Left lung (tissue), 10 donors: ENCODE data around the gene KAT2B. TPM values are rescaled to one million over a fixed set of nuclear protein-coding genes. Genes with fewer than 3 reads are reported as not detected.
A peak's percentile ranks its signal among the peaks of the same experiment; 100 is the strongest.

Experiments used
- ATAC-seq: fragments of 200-7000 bp; cut with Tn5 transposase; one replicate; pipeline ENCODE4 v1.9.1; 2020; ENCODE audit warnings: moderate library complexity
- DNase-seq, 4 donors: peaks; one replicate each; pipeline ENCODE4 v3.0.0-alpha.2; 2013 to 2020
- H3K27ac ChIP-seq, 2 donors: fragments of 200-600 bp; sonication (generic) in 1 of 2; one replicate each; pipeline versions ENCODE4 v1.5.0 to v1.8.0; 2020 to 2021
- H3K27me3 ChIP-seq, 2 donors: fragments of 200-600 bp; sonication (generic) in 1 of 2; one replicate each; pipeline versions ENCODE4 v1.5.0 to v1.8.0; 2020 to 2021
- H3K36me3 ChIP-seq, 2 donors: fragments of 200-600 bp; sonication (generic) in 1 of 2; one replicate each; pipeline versions ENCODE4 v1.5.0 to v1.8.0; 2020 to 2021
- H3K4me1 ChIP-seq, 2 donors: fragments of 200-600 bp; one replicate each; pipeline ENCODE4 v1.8.0; 2021
- H3K4me3 ChIP-seq, 2 donors: fragments of 200-600 bp; sonication (generic) in 1 of 2; one replicate each; pipeline versions ENCODE4 v1.5.0 to v1.8.0; 2020 to 2021; ENCODE audit warnings: mild to moderate bottlenecking in 1 of 2
- H3K9me3 ChIP-seq, 2 donors: fragments of 200-600 bp; sonication (generic) in 1 of 2; one replicate each; pipeline versions ENCODE4 v1.5.0 to v1.8.0; 2020 to 2021
- intact Hi-C, 2 donors: fragments of 100-400 bp; cut with DNase I; formaldehyde crosslinking; loops; one replicate each; pipeline versions ENCODE4 v1.11.2 to v1.14.2; 2022
- polyA plus RNA-seq, 6 donors: library from polyadenylated mRNA; unstranded; fragments of 120-200 nt; gene quantifications; one replicate each; pipeline ENCODE4 v1.2.1, GENCODE V29; 2013; ENCODE audit not compliant: insufficient read length in 6 of 6
- total RNA-seq, 2 donors: library from RNA; stranded (reverse); fragmentation: NEBNext Ultra II Directional; extraction: Animal tissue kit (Norgen Biotek cat#: 25700); gene quantifications; one replicate each; pipeline ENCODE4 v1.2.1, GENCODE V29; 2021
- TF ChIP-seq, protein P1 (sequence below), 2 donors: fragments of 200-600 bp; sonication (generic) in 1 of 2; IDR thresholded peaks; one replicate each; pipeline versions ENCODE4 v1.5.0 to v1.8.0; 2021; ENCODE audit warnings: antibody characterized with exemption in 2 of 2
- donor health status: DM: no; HTN: yes; CAD: no.
- donor health status: DM: no; HTN: no; CAD: no.

The KAT2B gene
- total and polyA plus RNA-seq, 8 donors: 26.1 to 48.0 (median 39.9) TPM

DNA sequence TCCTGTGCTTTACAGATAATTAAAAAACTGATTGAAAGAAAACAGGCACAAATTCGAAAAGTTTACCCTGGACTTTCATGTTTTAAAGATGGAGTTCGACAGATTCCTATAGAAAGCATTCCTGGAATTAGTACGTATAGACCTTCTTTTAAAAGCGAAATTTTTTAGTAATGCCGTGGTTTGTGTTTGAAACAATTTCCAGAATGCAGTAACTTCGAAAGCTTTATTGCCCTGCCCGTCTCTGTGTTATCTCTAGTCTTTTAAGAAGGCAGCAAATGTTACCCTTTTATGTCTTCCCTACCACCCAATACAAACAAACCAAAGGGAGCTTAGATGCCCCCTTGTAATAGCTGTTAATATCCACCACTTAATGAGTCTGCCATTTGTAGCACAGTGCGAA is 106.1 kb downstream of the KAT2B start:
- no peak for ATAC-seq
- intact Hi-C loops: no loop called here

DNA sequence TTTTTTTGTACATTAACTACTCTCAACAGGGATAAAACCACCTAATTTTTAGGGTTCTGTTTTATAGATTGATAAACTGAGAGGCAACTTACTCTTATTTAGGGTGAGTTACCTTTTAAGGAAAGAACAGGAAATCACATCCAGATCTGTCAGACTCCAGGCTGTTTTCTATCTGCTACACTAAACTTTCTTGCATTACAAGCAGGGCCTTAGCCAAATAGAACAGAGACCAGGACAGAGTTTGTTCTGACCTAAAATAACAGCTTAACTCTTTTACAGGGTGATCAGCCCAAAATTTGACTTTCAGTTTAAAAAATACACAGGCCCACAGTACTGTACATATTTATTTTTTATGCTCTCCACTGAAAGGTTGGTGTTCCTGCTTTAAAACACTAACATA is 107.1 kb downstream of the KAT2B start:
- Histone ChIP-seq H3K36me3 (peaks cover 0 to 22% of the 10 kb centered on the region in 2 donors), H3K4me1 (no peaks in the 10 kb centered on the region), H3K4me3 (no peak overlapping the region), H3K27ac (no peak overlapping the region), H3K9me3 (no peaks in the 10 kb centered on the region), H3K27me3 (no peaks in the 10 kb centered on the region)
- ATAC-seq (no peak), DNase-seq (peak in 2 of 4 donors; percentile 70 to 77)
- TF ChIP-seq, protein P1, sequence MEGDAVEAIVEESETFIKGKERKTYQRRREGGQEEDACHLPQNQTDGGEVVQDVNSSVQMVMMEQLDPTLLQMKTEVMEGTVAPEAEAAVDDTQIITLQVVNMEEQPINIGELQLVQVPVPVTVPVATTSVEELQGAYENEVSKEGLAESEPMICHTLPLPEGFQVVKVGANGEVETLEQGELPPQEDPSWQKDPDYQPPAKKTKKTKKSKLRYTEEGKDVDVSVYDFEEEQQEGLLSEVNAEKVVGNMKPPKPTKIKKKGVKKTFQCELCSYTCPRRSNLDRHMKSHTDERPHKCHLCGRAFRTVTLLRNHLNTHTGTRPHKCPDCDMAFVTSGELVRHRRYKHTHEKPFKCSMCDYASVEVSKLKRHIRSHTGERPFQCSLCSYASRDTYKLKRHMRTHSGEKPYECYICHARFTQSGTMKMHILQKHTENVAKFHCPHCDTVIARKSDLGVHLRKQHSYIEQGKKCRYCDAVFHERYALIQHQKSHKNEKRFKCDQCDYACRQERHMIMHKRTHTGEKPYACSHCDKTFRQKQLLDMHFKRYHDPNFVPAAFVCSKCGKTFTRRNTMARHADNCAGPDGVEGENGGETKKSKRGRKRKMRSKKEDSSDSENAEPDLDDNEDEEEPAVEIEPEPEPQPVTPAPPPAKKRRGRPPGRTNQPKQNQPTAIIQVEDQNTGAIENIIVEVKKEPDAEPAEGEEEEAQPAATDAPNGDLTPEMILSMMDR (IDR thresholded peaks at IDR 0.05): no peak
- intact Hi-C loops: no loop called here

More for the DNA sequence above, 106.1 kb downstream of the KAT2B start:
- Histone ChIP-seq H3K36me3 (peaks cover 0 to 25% of the 10 kb centered on the region in 2 donors), H3K27me3 (no peaks in the 10 kb centered on the region), H3K4me1 (no peaks in the 10 kb centered on the region), H3K4me3 (no peak overlapping the region), H3K27ac (no peak overlapping the region), H3K9me3 (no peaks in the 10 kb centered on the region)
- TF ChIP-seq, protein P1 (IDR thresholded peaks at IDR 0.05): no peak
- DNase-seq: no peak

DNA sequence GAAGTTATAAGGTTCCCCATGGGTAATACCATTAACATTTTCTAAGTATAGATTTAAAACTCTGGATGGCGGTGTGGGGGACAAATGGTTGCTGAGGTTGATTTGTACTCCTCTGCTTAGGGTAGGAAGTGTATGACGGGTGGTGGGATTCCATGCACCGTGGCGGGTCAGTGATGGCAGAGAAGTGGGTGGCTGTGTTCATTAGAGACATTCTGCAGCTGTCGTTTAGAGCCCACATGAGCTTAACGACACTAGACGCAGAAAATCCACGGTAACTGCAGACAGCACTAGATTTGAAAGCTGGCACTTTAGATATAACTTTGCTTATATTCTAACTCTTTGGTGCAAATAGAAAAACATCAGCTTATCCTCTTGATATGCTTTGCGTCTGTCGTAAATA is 108.2 kb downstream of the KAT2B start:
- no peaks in the 10 kb centered on the region for H3K9me3 ChIP-seq
- H3K27ac ChIP-seq: no peak overlapping the region
- no peak for ATAC-seq
- TF ChIP-seq, protein P1 (IDR thresholded peaks at IDR 0.05): no peak
- H3K27me3 ChIP-seq: no peaks in the 10 kb centered on the region
- H3K4me1 ChIP-seq: no peaks in the 10 kb centered on the region
- H3K36me3 ChIP-seq: peaks cover 0 to 25% of the 10 kb centered on the region in 2 donors
- no peak overlapping the region for H3K4me3 ChIP-seq
- intact Hi-C loops: no loop called here
- no peak for DNase-seq

DNA sequence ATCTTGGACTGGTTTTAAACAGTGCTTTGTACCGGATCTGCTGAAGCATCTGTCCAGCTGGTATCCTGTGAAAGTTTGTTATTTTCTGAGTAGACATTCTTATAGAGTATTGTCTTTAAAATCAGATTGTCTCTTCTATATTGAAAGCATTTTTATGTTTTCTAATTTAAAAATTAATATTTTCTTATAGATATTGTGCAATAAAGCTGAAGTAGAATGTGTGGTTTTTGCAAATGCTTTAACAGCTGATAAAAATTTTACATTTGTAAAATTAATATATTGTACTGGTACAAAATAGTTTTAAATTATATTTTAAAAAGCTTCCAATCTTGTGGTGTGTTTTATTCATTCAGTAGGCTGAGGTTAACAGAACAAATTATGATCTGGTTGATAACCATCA is 113.8 kb downstream of the KAT2B start:
- H3K4me1 ChIP-seq: no peaks in the 10 kb centered on the region
- no peak for ATAC-seq
- no peaks in the 10 kb centered on the region for H3K27me3 ChIP-seq
- TF ChIP-seq, protein P1 (IDR thresholded peaks at IDR 0.05): no peak
- peaks cover 0 to 23% of the 10 kb centered on the region in 2 donors for H3K36me3 ChIP-seq
- no peak for DNase-seq
- H3K9me3 ChIP-seq: no peaks in the 10 kb centered on the region
- intact Hi-C loops: no loop called here
- H3K4me3 ChIP-seq: no peak overlapping the region
- no peak overlapping the region for H3K27ac ChIP-seq

DNA sequence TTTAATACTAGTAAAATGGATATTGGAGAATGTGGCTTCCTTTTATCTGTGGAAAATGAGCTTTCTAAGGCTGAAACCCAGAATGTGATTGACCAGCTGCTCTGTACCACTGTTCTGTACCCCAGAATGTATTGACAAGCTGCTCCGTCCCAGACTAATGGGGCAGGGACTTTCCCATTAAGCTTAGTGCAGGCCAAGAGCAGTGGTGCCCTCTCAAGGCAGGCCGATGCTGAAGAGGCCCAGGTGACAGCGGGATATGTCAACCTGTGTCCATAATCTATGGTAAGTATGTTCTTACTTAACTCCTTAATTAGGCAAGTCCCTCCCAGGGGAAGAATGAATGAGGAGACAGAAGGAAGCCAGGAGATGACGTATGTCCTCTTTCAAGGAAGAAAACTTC is 114.7 kb downstream of the KAT2B start:
- Histone ChIP-seq H3K27ac (no peak overlapping the region), H3K27me3 (no peaks in the 10 kb centered on the region), H3K9me3 (no peaks in the 10 kb centered on the region), H3K36me3 (peaks cover 0 to 20% of the 10 kb centered on the region in 2 donors), H3K4me3 (no peak overlapping the region), H3K4me1 (no peaks in the 10 kb centered on the region)
- ATAC-seq (no peak), DNase-seq (no peak)
- intact Hi-C loops: no loop called here
- TF ChIP-seq, protein P1 (IDR thresholded peaks at IDR 0.05): no peak
